SK-N-SH (cell line): Measurements from ENCODE around the gene CTTNBP2NL.

Experiments
- CHD2 ChIP-seq: fragments of 150-350 bp; IDR thresholded peaks from 2 replicates; pipeline ENCODE4 v1.6.1; 2018; ENCODE audit warnings: low read length; ENCODE audit not compliant: partially characterized antibody
- EZH2phosphoT487 ChIP-seq: fragments of 200-600 bp; sonication (generic); IDR thresholded peaks from 2 replicates; pipeline ENCODE4 v1.6.1; 2017; ENCODE audit warnings: low read depth, mixed run types, mild to moderate bottlenecking, antibody characterized with exemption, moderate library complexity, borderline replicate concordance
- GABPA ChIP-seq: IDR thresholded peaks from 2 replicates; pipeline ENCODE4 v1.4.0; 2012; ENCODE audit warnings: low read depth, mild to moderate bottlenecking
- POLR2AphosphoS5 ChIP-seq: IDR thresholded peaks from 2 replicates; pipeline ENCODE4 v1.6.1; 2012; ENCODE audit warnings: low read depth, low read length
- RXRA ChIP-seq: IDR thresholded peaks from 2 replicates; pipeline ENCODE4 v1.4.0; 2012; ENCODE audit warnings: low read depth, mild to moderate bottlenecking, borderline replicate concordance
- TAF1 ChIP-seq: IDR thresholded peaks from 2 replicates; pipeline ENCODE4 v1.6.1; 2012; ENCODE audit warnings: low read depth, mild to moderate bottlenecking, low read length, moderate library complexity, borderline replicate concordance
- TEAD4 ChIP-seq: IDR thresholded peaks from 2 replicates; pipeline ENCODE4 v1.4.0; 2012; ENCODE audit warnings: mild to moderate bottlenecking, borderline replicate concordance; ENCODE audit not compliant: insufficient read depth
- TF ChIP-seq, protein P1 (sequence below): fragments of 200-600 bp; sonication (generic); IDR thresholded peaks from 2 replicates; pipeline ENCODE4 v1.6.1; 2017; ENCODE audit warnings: antibody characterized with exemption, mild to moderate bottlenecking, moderate library complexity
- TF ChIP-seq, protein P2 (sequence below): IDR thresholded peaks from 2 replicates; pipeline ENCODE4 v1.6.1; 2012; ENCODE audit warnings: mild to moderate bottlenecking, low read depth, low read length, moderate library complexity
- TF ChIP-seq, protein P3 (sequence below): IDR thresholded peaks from 2 replicates; pipeline ENCODE4; 2012

DNA sequence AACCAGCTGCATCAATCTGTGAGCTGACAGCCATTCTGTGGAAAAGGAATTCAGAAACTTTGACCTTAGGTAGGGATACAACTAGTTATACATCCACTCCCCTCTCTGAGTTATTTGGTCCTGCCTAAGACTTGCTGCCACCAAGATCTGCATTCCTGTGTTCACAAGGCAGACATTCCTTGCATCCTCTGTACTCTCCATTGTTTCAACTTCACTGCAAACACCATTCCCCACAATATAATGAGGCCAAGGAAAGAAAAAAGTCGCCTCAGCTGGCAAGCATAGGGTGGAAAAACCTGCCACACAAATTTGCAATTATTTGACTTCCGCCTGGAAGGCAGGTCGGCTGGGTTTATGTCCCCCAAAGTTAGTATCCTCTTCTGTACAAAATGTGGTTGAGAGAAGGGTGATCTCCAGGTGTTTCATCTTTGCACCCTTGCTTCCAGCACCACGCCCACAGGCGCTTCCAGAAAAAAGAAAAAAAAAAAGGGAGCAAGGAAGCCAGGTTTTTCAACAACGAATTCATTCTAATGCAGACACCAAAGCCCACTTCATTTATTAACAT is 676 bp upstream of the CTTNBP2NL start:
- TF ChIP-seq, protein P1, sequence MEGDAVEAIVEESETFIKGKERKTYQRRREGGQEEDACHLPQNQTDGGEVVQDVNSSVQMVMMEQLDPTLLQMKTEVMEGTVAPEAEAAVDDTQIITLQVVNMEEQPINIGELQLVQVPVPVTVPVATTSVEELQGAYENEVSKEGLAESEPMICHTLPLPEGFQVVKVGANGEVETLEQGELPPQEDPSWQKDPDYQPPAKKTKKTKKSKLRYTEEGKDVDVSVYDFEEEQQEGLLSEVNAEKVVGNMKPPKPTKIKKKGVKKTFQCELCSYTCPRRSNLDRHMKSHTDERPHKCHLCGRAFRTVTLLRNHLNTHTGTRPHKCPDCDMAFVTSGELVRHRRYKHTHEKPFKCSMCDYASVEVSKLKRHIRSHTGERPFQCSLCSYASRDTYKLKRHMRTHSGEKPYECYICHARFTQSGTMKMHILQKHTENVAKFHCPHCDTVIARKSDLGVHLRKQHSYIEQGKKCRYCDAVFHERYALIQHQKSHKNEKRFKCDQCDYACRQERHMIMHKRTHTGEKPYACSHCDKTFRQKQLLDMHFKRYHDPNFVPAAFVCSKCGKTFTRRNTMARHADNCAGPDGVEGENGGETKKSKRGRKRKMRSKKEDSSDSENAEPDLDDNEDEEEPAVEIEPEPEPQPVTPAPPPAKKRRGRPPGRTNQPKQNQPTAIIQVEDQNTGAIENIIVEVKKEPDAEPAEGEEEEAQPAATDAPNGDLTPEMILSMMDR: no peak
- TF ChIP-seq EZH2phosphoT487: no peak
- TF ChIP-seq, protein P2, sequence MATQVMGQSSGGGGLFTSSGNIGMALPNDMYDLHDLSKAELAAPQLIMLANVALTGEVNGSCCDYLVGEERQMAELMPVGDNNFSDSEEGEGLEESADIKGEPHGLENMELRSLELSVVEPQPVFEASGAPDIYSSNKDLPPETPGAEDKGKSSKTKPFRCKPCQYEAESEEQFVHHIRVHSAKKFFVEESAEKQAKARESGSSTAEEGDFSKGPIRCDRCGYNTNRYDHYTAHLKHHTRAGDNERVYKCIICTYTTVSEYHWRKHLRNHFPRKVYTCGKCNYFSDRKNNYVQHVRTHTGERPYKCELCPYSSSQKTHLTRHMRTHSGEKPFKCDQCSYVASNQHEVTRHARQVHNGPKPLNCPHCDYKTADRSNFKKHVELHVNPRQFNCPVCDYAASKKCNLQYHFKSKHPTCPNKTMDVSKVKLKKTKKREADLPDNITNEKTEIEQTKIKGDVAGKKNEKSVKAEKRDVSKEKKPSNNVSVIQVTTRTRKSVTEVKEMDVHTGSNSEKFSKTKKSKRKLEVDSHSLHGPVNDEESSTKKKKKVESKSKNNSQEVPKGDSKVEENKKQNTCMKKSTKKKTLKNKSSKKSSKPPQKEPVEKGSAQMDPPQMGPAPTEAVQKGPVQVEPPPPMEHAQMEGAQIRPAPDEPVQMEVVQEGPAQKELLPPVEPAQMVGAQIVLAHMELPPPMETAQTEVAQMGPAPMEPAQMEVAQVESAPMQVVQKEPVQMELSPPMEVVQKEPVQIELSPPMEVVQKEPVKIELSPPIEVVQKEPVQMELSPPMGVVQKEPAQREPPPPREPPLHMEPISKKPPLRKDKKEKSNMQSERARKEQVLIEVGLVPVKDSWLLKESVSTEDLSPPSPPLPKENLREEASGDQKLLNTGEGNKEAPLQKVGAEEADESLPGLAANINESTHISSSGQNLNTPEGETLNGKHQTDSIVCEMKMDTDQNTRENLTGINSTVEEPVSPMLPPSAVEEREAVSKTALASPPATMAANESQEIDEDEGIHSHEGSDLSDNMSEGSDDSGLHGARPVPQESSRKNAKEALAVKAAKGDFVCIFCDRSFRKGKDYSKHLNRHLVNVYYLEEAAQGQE: no peak
- TF ChIP-seq GABPA: no peak
- no peak for TF ChIP-seq POLR2AphosphoS5
- TF ChIP-seq CHD2: no peak
- no peak for TF ChIP-seq TEAD4
- no peak for TF ChIP-seq RXRA
- TF ChIP-seq TAF1: no peak
- TF ChIP-seq, protein P3, sequence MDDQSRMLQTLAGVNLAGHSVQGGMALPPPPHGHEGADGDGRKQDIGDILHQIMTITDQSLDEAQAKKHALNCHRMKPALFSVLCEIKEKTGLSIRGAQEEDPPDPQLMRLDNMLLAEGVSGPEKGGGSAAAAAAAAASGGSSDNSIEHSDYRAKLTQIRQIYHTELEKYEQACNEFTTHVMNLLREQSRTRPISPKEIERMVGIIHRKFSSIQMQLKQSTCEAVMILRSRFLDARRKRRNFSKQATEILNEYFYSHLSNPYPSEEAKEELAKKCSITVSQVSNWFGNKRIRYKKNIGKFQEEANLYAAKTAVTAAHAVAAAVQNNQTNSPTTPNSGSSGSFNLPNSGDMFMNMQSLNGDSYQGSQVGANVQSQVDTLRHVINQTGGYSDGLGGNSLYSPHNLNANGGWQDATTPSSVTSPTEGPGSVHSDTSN: no peak
